Hematopoietic multipotent progenitor cell treated with erythropoietin and hydrocortisone succinate and interleukin-3 and kit ligand, for 17 days (in vitro differentiated cells): ENCODE measurements around the gene TMEM214.

Source experiments
- DNase-seq: peaks from one replicate; pipeline ENCODE4 v3.0.0-alpha.2; 2015; ENCODE audit warnings: low spot score

Gene TMEM214

GRCh38 chr2:27032495-27033252, at the start of gene TMEM214:
TSS of gene TMEM214 (plus strand) at chr2:27032965. CDS start at chr2:27033016, 51 bp downstream.
- peak; percentile 79 for DNase-seq

DNA sequence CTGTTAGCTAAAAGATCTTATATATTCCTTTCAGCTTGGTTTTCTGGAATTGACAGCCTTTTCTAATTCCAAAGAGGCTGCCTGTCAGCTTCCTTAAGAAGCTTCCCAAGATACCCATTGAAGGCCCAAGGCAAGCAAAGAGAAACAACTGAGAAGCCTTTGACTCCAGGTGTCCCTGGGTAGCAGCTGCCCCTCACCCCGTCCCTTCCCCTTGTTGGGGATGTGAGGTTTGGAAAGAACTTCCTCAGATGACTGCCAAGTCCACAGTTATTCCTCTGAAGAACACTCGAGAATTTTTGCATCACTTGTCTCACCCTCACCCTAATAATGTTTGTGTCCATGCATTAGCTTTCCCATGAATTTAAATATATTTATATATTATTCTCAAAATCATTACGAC, 49.0 kb upstream of the TMEM214 start:
- no peak for DNase-seq

DNA sequence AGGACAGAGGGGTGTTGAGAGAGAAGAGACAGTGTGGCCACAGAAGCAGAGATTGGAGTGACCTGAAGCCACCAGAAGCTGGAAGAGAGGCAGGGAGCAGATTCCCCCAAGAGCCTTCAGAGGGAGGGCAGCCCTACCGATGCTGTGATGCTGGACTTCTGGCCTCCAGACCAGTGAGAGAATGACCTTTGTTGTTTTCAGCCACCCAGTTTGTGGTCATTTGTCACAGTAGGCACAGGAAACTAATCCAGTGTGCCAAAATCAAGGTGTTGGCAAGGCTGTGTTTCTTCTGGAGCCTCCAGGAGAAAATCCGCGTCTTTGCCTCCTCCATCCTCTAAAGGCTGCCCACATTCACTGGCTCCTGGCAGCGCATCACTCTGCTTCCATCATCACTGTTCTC, 47.0 kb upstream of the TMEM214 start:
- no peak for DNase-seq

DNA sequence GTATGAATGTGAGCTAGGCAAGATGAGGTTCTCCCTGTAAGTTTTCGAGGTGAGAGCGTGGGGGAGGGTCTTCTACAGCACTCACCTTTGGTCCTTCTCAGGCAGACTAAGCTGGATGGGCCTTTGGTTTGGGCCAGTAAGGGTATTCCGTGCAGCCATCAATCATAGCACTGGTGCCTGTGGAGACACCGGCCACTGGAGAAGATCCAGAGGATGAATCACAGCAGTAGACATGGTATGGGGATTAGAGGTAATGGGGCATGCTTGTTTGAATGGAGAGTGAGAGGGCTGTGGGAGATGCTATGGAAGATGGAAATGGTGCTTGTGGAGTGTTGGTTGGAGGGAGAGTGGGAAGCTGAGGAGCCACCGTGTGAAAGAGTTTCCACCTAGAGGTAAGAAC, 46.2 kb upstream of the TMEM214 start:
- DNase-seq: no peak

GRCh38 chr2:26988058-26988860, 44.5 kb upstream of the TMEM214 start:
- no peak for DNase-seq

DNA sequence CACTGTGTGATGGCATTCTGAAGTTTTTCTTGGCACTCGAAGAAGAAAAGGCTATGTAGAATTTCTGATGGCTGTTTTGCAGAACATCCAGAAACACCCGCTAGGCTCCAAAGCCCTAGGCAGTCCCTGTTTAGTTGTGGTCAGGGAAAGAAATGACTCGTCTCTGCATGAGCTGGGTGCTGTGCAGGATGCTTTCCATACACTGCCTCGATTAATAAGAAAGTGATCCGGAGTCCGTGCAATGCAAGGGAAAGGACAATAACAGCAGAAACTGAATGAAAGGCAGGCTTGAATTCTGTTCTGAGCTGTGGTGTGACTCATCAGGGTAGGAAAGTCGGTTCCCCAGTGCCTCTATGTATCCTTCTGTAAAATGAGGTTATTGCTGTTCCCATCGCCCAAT, 43.6 kb upstream of the TMEM214 start:
- DNase-seq: no peak

DNA sequence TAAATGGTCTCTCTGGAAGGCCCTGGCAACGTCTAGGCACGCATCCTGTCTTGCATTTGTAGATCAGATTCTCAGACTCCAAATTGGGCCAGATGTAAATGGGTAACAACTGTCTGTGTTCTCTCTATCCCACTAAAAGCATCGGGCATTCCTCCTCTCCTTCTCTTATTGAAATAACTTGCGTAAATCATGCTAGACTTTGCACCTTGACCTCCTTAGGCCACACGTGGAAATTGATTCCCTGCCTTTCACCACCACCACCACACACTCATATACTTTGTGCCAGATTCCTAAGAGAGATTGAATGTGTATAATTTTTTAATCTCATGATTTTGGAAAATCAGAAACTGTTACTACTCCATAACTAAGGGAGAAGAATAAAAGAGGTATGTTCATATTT, 41.0 kb upstream of the TMEM214 start:
- DNase-seq: no peak

DNA sequence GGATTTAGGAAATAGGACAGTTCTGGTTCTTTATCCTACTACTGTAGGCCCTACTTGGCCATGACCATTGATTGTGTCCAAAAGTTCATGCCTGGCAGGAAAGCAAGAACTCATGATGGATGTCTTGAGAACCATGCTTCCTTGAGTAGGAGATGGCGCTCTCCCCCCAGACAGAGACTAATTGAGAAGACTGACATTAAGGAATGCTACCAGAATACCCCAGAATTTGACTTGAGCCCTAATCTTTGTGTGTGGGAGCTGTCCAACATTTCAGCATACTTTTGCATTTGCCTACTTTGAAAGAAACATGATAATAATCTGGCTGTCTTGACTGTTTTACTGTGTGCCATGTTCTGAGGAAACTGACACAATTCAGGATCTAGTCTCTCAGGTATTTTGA, 39.0 kb upstream of the TMEM214 start:
- no peak for DNase-seq

- DNase-seq: no peak
Measured at GRCh38 chr2:26994983-26995382, 37.8 kb upstream of the TMEM214 start.

- no peak for DNase-seq
Measured at GRCh38 chr2:26997394-26997793, 35.4 kb upstream of the TMEM214 start.

- no peak for DNase-seq
Measured at GRCh38 chr2:26998323-26998722, 34.4 kb upstream of the TMEM214 start.

DNA sequence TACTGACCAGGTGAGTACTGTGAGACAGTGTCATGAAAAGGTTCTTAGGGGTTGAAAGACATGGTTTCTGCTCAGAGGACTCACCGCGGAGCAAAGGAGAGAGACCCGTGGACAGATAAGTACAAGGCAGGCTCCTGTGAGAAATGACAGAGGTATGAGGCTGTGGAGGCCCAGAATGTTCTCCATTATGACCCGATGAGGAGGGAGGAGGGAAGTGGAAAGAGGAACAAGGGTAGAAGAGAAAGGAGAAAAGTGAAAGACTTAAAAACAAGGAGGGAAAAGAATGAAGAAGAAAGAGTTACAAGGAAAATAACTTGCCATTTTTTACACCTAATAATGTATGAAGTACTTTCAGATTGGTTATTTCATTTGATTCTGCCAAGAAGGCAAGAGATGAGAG, 32.5 kb upstream of the TMEM214 start:
- DNase-seq: no peak

DNA sequence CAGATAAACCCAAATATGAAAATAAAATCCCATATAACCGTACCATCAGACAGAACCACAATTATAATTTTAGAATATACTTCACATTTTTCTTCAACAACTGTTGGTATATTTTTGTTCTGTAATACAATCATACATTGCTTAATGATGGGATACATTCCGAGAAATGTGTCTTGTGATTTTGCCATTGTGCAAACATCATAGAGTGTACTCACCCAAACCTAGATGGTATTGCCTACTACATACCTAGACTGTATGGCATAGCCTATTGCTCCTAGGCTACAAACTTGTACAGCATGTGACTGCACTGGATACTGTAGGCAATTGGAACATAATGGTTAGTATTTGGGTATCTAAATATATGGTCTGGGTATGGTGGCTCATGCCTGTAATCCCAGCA, 31.8 kb upstream of the TMEM214 start:
- DNase-seq: no peak

DNA sequence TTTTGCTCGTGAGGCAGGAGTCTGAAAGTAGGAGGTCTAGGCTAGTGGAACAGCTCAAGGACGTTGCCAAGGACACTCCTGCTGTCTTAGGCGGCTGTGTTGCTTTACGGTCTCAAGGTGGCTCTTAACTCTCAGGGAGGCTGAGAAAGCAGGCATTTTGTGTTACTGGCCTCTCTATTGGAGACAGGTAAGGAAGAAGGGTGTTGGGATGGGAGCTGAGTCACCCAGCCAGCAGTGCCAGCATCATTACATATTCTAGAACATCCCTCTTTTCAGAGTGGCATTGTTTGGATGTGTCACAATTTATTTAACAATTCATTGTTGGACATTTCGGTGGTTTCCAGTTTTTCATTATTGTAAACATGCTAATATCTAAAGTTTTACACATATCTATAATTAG, 30.8 kb upstream of the TMEM214 start:
- DNase-seq: no peak

GRCh38 chr2:27003007-27003406, 29.8 kb upstream of the TMEM214 start:
- no peak for DNase-seq

GRCh38 chr2:27003857-27004256, 28.9 kb upstream of the TMEM214 start:
- no peak for DNase-seq

DNA sequence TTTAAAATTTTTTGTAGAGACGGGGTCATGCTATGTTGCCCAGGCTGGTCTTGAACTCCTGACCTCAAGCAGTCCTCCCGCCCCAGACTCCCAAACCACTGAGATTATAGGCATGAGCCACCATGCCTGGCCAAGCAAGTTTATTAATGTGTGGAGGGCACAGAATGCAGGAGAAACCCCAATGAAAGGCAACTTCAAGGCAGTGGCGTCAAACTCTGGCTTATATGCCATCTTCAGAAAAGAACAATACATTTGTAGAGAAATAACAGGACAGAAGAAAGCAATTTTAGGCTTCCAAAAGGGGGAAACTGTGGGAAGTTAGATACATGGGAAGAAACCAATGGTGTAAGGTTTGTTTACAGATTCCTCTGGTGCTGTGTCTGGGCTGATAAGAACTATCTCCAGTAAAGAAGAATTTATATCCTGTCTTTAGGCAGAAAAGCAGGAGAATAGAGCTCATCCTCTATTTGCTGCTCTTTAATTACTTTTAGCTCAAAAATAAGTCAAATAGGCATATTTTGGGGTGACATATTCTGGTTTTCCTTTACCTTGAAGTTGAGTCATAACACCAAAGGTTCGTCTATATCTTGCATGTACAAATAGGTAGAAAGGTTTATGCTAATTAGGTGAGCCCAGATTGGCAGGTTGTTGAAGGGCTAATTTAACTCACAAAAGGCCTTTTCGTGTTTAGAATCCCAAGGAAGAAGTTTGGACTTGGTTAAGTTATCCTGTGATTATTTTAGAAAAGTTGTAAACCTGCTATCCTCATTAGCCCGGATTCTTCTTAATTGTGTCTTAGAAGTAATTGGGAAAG, 26.0 kb upstream of the TMEM214 start:
- peak; percentile 19 for DNase-seq

DNA sequence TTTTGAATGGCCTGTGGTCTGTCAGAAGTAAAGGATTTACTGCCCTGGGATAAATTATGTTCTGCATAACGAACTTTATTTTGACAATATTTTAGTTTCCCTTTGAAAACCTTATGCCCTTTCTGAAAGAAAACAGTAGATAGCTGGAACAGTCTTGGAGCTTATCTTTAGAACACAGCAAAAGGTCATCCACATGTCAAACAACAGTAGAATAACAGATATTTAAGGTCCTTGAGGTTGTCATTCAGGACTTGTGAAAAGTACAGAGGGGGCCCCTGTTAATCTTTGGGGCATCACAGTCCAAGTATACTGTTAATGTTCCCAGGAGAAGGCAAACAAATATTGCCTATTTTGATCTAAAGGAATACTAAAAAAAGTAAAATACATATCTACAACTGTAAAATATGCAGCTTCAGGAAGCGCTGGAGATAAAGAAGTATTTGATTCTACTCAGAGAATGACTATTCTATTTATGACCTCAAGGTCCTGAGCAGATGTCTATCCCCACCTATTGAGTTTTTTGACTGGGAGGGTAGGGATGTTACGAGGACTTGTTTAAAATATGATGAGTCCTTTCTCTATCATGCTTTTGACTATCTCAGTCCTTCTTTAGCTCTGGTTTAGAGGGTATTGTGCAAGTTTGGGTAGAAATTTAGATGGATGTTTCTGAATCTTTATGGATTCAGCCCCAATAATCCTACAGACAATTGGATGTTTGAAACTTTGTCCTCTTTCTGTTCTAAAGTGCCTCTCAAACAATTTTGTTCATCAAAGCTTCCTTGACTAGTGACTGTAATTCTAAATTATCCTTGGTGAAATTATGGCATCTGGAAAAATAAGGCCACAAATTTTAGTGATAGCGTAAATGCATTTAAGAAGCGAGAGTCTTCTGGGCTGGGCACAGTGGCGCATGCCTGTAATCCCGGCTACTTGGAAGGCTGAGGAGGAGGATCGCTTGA, 25.1 kb upstream of the TMEM214 start:
- peak; percentile 13 for DNase-seq

DNA sequence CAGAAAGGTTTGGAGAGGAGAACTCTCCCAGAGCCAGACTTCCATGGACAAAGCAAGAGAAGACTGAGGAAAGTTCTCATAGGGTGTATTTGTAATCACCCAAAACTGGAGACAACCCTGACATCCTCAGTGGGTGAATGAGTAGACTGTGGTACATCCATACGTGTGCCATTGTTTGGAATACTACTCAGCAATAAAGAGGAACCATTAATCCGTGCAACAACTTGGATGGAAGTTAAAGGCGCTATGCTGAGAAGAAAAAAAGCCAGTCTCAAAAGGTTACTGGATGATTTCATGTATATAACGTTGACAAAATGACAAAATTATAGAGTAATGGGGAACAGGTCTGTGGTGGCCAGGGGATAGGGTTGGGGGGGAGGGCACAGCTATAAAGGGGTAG, 24.1 kb upstream of the TMEM214 start:
- DNase-seq: no peak

DNA sequence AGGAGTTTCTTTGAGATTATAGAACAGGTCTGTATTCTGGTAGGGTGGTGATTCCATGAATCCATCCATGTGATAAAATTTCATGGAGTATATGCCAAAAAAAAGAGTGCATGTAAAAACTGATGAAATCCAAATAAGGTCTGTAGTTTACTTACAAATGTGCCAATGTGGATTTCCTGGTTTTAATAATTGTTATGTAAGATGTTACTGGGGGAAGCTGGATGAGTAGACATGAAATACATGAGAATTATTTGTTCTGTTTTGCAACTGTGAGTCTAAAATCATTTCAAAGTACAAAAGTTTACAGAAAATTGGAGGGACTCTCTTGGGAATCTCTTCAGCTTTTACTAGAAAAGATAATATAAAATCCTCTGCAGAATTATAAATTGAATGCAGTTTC, 23.7 kb upstream of the TMEM214 start:
- DNase-seq: no peak

- no peak for DNase-seq
Measured at GRCh38 chr2:27009716-27010115, 23.0 kb upstream of the TMEM214 start.

DNA sequence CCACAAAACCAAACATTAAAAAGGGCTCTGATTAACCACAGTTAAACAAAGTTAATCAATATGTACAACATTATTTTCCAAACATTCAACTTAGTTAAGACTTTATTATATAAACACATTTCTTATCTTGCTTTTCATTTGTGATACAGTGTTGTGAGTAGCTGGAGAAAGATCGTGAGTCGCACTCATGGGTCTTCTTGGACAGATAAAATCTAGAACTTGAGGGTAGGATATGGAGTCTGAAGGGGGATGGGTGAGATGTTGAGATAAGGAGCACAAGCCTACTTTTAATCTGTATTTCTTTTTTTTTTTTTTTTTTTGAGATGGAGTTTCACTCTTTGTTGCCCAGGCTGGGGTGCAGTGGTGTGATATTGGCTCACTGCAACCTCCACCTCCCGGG, 22.6 kb upstream of the TMEM214 start:
- DNase-seq: no peak
